Endothelial cell of umbilical vein (primary cell): ENCODE results near the gene SH3BGRL3. TPM values are rescaled to one million over a fixed set of nuclear protein-coding genes. Genes with fewer than 3 reads are reported as not detected.

Experiments used
- BruUV-seq: library from RNA; stranded (reverse); fragments of 400-500 nt; replicated peaks from 2 replicates; lab custom pipeline; 2021; lab: Mats Ljungman, UMichigan
- CTCF ChIA-PET: fragments of 300-600, 350-600 bp; sonication (Branson Sonifier 250); formaldehyde crosslinking; loops from one replicate; lab custom pipeline; 2021; ENCODE audit warnings: antibody characterized with exemption, inconsistent platforms; lab: Charles Lee
- POLR2A ChIA-PET: fragments of 300-600, 350-600 bp; sonication (Branson Sonifier 250); formaldehyde crosslinking; loops from one replicate; lab custom pipeline; 2021; ENCODE audit warnings: antibody characterized with exemption, inconsistent platforms; lab: Charles Lee
- DNase-seq: peaks from one replicate; pipeline ENCODE4 v3.0.0-alpha.2; 2011; ENCODE audit warnings: low read depth, low spot score
- FAIRE-seq: peaks from 2 replicates; lab custom pipeline; 2011; peaks lifted over from hg19 to GRCh38; lab: Jason Lieb, UNC
- H2AFZ ChIP-seq: 2 replicates; pipeline ENCODE4 v1.6.0; 2012; ENCODE audit warnings: low read depth, low read length, control low read depth, inconsistent platforms
- H3K27ac ChIP-seq: 2 replicates; pipeline ENCODE4 v1.5.1; 2011; ENCODE audit warnings: low read depth, mild to moderate bottlenecking, control low read depth, low read length, moderate library complexity; ENCODE audit not compliant: insufficient read depth
- H3K27me3 ChIP-seq, 2 experiments: 2 replicates each; pipeline versions ENCODE4 v1.6.0 to v1.6.1; 2011; ENCODE audit warnings: low read length in 2 of 2, mixed read lengths in 1 of 2; ENCODE audit not compliant: control insufficient read depth in 2 of 2, insufficient read depth in 2 of 2
- H3K36me3 ChIP-seq, 2 experiments: 2 replicates in 1 of 2; 3 replicates in 1 of 2; pipeline ENCODE4 v1.5.1; 2011; ENCODE audit warnings: low read length in 2 of 2, mild to moderate bottlenecking in 1 of 2, moderate library complexity in 1 of 2; ENCODE audit not compliant: control insufficient read depth in 2 of 2, insufficient read depth in 2 of 2; ENCODE audit errors: extremely low read depth in 1 of 2
- H3K4me1 ChIP-seq: 3 replicates; pipeline ENCODE4 v1.5.1; 2011; ENCODE audit warnings: mild to moderate bottlenecking, low read length; ENCODE audit not compliant: control insufficient read depth, insufficient read depth; ENCODE audit errors: extremely low read depth
- H3K4me2 ChIP-seq: 2 replicates; pipeline ENCODE4 v1.6.1; 2011; ENCODE audit warnings: low read length, control low read depth, mixed read lengths; ENCODE audit not compliant: insufficient read depth
- H3K4me3 ChIP-seq, 3 experiments: fragments of 200-600 bp in 1 of 3; sonication (generic), shearing (Covaris generic) in 1 of 3; replicated peaks in 1 of 3; 2 replicates each; pipeline ENCODE4 v1.5.1; 2011 to 2016; ENCODE audit warnings: control low read depth in 3 of 3, low read length in 3 of 3, mild to moderate bottlenecking in 2 of 3, inconsistent platforms in 1 of 3, low read depth in 1 of 3, moderate library complexity in 1 of 3; ENCODE audit not compliant: insufficient read depth in 1 of 3
- H3K79me2 ChIP-seq: 2 replicates; pipeline ENCODE4 v1.6.0; 2012; ENCODE audit warnings: low read length, inconsistent platforms; ENCODE audit not compliant: control insufficient read depth, insufficient read depth
- H3K9ac ChIP-seq: replicated peaks from 2 replicates; pipeline ENCODE3; 2011; ENCODE audit warnings: low read length, control low read depth; ENCODE audit not compliant: insufficient read depth; ENCODE audit errors: extremely low read depth
- H3K9me1 ChIP-seq: replicated peaks from 3 replicates; pipeline ENCODE4 v1.6.0; 2011; ENCODE audit warnings: mild to moderate bottlenecking, low read length; ENCODE audit not compliant: control insufficient read depth, insufficient read depth; ENCODE audit errors: extremely low read depth
- H3K9me3 ChIP-seq: replicated peaks from 2 replicates; pipeline ENCODE4 v1.5.1; 2012; ENCODE audit warnings: low read length, inconsistent platforms; ENCODE audit not compliant: control insufficient read depth, insufficient read depth
- H4K20me1 ChIP-seq: replicated peaks from 2 replicates; pipeline ENCODE3; 2011; ENCODE audit warnings: mild to moderate bottlenecking, low read length; ENCODE audit not compliant: control insufficient read depth, insufficient read depth; ENCODE audit errors: extremely low read depth
- CTCF ChIP-seq, 2 donors: IDR thresholded peaks; 1 replicate in 1 of 2; 2 replicates in 1 of 2; pipeline ENCODE4 v1.5.1; 2011; ENCODE audit warnings: low read length in 2 of 2, mild to moderate bottlenecking in 2 of 2, moderate library complexity in 2 of 2, control low read depth in 1 of 2, inconsistent platforms in 1 of 2, low read depth in 1 of 2; ENCODE audit not compliant: insufficient read depth in 1 of 2; ENCODE audit errors: extremely low read depth in 1 of 2
- EZH2 ChIP-seq: IDR thresholded peaks from 2 replicates; pipeline ENCODE4 v1.6.1; 2012; ENCODE audit warnings: borderline replicate concordance, low read depth, mild to moderate bottlenecking, moderate library complexity, low read length, inconsistent platforms; ENCODE audit not compliant: severe bottlenecking
- FOS ChIP-seq: IDR thresholded peaks from 2 replicates; pipeline ENCODE4 v1.6.1; 2011; ENCODE audit warnings: mild to moderate bottlenecking, low read length, moderate library complexity, borderline replicate concordance; ENCODE audit not compliant: insufficient read depth
- GATA2 ChIP-seq: IDR thresholded peaks from 2 replicates; pipeline ENCODE4 v1.7.0; 2011; ENCODE audit warnings: low read depth, mild to moderate bottlenecking, moderate library complexity, mixed read lengths, low read length; ENCODE audit not compliant: insufficient read length, insufficient read depth
- JUN ChIP-seq: IDR thresholded peaks from 2 replicates; pipeline ENCODE4 v1.6.1; 2011; ENCODE audit warnings: borderline replicate concordance, low read depth; ENCODE audit not compliant: insufficient read length, insufficient read depth
- MYC ChIP-seq: IDR thresholded peaks from one replicate; pipeline ENCODE4 v1.6.1; 2011; ENCODE audit warnings: mild to moderate bottlenecking, low read depth, low read length
- POLR2A ChIP-seq: IDR thresholded peaks from 2 replicates; pipeline ENCODE4 v1.6.1; 2012; ENCODE audit warnings: low read depth, mild to moderate bottlenecking, control low read depth, low read length
- POLR2AphosphoS5 ChIP-seq: IDR thresholded peaks from 2 replicates; pipeline ENCODE4 v1.6.1; 2012; ENCODE audit warnings: low read depth, mild to moderate bottlenecking, control low read depth, low read length, moderate library complexity; ENCODE audit not compliant: insufficient read depth
- dilution Hi-C: fragments of 300-500 bp; cut with MboI; formaldehyde crosslinking; loops from one replicate; pipeline ENCODE4 v1.15.0; 2019; ENCODE audit warnings: low sequenced_read_pairs; ENCODE audit not compliant: extremely low pct_ligation_motif_present
- intact Hi-C: fragments of 100-400 bp; cut with micrococcal nuclease; formaldehyde crosslinking; loops from one replicate; pipeline ENCODE4 v1.10.0; 2022
- polyA plus RNA-seq, 4 experiments: library from polyadenylated mRNA; depleted of rRNA in 3 of 4; stranded (reverse) in 3 of 4; unstranded in 1 of 4; fragments of >200 nt; gene quantifications; 2 replicates each; pipeline versions ENCODE4 v1.2.1 to v1.2.3, GENCODE V29; 2011 to 2012; ENCODE audit warnings: missing spikeins in 1 of 4
- total RNA-seq: library from RNA; stranded (reverse); gene quantifications from 2 replicates; pipeline ENCODE4 v1.2.3, GENCODE V29; 2021
- TF ChIP-seq, protein P1 (sequence below): IDR thresholded peaks from 2 replicates; pipeline ENCODE4 v1.6.1; 2011; ENCODE audit not compliant: insufficient read depth, insufficient read length

Gene SH3BGRL3
- total and polyA plus RNA-seq, 2 donors (not counting 3 experiments of a cell fraction or from before 2014, with no cell fraction given) = 233 to 344 TPM

- BruUV-seq = no TSS peak
- intact Hi-C loops = loop anchor here (1.0 to 5.0 kb wide), 6 partner anchors 46 to 238 kb away; partner anchors contain the start of genes HMGN2 and ZNF593
These were observed 5.0 kb upstream of the SH3BGRL3 start for GRCh38 chr1:26274801-26275425.

DNA sequence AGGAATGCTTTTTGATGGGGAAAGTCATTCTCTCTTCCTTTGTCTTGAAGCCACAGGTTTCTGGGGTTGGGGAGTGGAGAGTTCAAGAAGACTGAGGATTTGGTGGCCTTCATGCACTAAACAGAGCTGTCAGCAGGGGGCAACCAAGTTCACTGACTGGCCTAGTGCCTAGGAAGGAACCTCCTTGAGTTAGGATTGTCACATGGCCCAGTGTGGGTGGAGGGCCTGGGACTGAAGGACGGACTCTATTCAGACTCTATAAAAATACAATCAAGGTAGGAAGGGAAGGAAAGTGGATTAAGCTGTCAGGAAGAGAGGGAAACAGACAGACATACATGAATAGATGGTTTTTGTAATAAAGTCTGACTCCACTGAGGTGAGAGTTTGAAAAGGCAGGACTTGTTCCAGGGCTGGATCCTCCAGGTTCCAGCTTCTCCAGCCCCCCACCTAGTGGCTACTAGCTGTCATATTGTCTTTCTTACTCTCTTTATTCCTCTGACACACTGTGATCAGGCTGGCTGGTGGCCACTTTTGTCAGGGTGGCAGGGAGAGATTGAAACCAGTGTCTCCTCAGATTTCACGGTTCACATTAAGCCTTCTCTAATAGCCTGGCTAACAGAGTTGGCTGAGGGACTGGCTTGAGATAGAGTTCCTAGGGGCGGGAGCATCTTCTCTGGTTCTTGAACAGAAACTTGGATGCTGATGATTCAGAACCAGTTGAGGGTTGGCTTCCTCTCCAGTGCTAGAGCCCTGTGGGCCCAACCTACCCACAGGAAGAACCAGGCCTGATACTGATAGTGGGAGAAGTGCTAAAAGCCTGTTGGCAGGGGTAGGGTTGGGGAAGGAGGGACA, 4.1 kb upstream of the SH3BGRL3 start:
- peak; percentile 93 for FAIRE-seq
- no peak overlapping the region for H3K4me3 ChIP-seq
- H2AFZ ChIP-seq = peak overlapping the region; percentile 61
- ChIA-PET CTCF (interaction anchor here (0.6 to 9.1 kb wide), 31 partner anchors 10 to 241 kb away, joined by 3 to 132 read pairs (median 5); partner anchors contain the start of genes CD52, CEP85, UBXN11 and ZNF593), POLR2A (interaction anchor here (0.7 kb wide), 1 partner anchor 104 kb away, joined by 6 read pairs; no protein-coding TSS in a partner anchor)
- H3K9me3 ChIP-seq = no peaks in the 10 kb centered on the region
- intact Hi-C loops (loop anchor here (1.0 to 5.0 kb wide), 8 partner anchors 41 to 239 kb away; partner anchors contain the start of genes CEP85, HMGN2 and ZNF593), dilution Hi-C loops (no loop called here)
- H3K9me1 ChIP-seq = no peaks in the 10 kb centered on the region
- BruUV-seq = no TSS peak
- peak overlapping the region; percentile 11 for H3K4me2 ChIP-seq
- no peaks in the 10 kb centered on the region for H3K27me3 ChIP-seq
- H4K20me1 ChIP-seq = no peaks in the 10 kb centered on the region
- peaks cover 15% of the 10 kb centered on the region for H3K79me2 ChIP-seq
- TF ChIP-seq MYC (peak; percentile 32), POLR2AphosphoS5 (peak; percentile 47), CTCF (IDR thresholded peaks at IDR 0.05; ENCODE audit: extremely low read depth in 1 of 2, insufficient read depth in 1 of 2, low read depth in 1 of 2, low read length in 2 of 2) (peak; percentile 76 to 78), JUN (no peak), FOS (peak; percentile 93), GATA2 (peak; percentile 73), EZH2 (no peak), POLR2A (no peak)
- TF ChIP-seq, protein P1, sequence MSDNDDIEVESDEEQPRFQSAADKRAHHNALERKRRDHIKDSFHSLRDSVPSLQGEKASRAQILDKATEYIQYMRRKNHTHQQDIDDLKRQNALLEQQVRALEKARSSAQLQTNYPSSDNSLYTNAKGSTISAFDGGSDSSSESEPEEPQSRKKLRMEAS = peak; percentile 55
- H3K36me3 ChIP-seq = peaks cover 3% of the 10 kb centered on the region in 2 experiments
- H3K27ac ChIP-seq = peak overlapping the region; percentile 62
- H3K4me1 ChIP-seq = peaks cover 31% of the 10 kb centered on the region
- peak overlapping the region; percentile 38 for H3K9ac ChIP-seq
- DNase-seq = peak; percentile 93

More at GRCh38 chr1:26274801-26275425, 5.0 kb upstream of the SH3BGRL3 start:
- no peaks in the 10 kb centered on the region for H3K27me3 ChIP-seq
- peaks cover 3% of the 10 kb centered on the region in 2 experiments for H3K36me3 ChIP-seq
- H2AFZ ChIP-seq = no peak overlapping the region
- H3K79me2 ChIP-seq = peaks cover 6% of the 10 kb centered on the region
- H3K9ac ChIP-seq = no peak overlapping the region
- DNase-seq = no peak
- no peak for TF ChIP-seq MYC
- TF ChIP-seq FOS = peak; percentile 8
- H3K9me1 ChIP-seq = no peaks in the 10 kb centered on the region
- H3K4me2 ChIP-seq = no peak overlapping the region
- H3K9me3 ChIP-seq = no peaks in the 10 kb centered on the region
- no peak for FAIRE-seq
- ChIA-PET POLR2A (no interaction called here), CTCF (interaction anchor here (1.0 to 9.1 kb wide), 18 partner anchors 11 to 142 kb away, joined by 3 to 132 read pairs (median 6); partner anchors contain the start of genes CD52 and CEP85)
- H3K4me1 ChIP-seq = peaks cover 31% of the 10 kb centered on the region
- H3K4me3 ChIP-seq = no peak overlapping the region
- H4K20me1 ChIP-seq = no peaks in the 10 kb centered on the region
- H3K27ac ChIP-seq = no peak overlapping the region
- dilution Hi-C loops = no loop called here
